GM23338 (cell line): ENCODE data around the gene ABCF2. TPM values are rescaled to one million over a fixed set of nuclear protein-coding genes. Genes with fewer than 3 reads are reported as not detected.

ENCODE experiments used
- ATAC-seq: fragments of 200-7000 bp; cut with Tn5 transposase; 3 replicates; pipeline ENCODE4 v1.9.1; 2020
- DNase-seq: peaks from one replicate; pipeline ENCODE4 v3.0.0-alpha.2; 2015; ENCODE audit warnings: low spot score
- H2AFZ ChIP-seq: fragments of 200-600 bp; sonication (generic); 2 replicates; pipeline ENCODE4 v1.8.0; 2016; ENCODE audit warnings: antibody characterized with exemption, mild to moderate bottlenecking, moderate library complexity
- H3F3A ChIP-seq: fragments of 200-600 bp; sonication (generic); replicated peaks from 2 replicates; pipeline ENCODE4 v1.8.0; 2017; ENCODE audit warnings: antibody characterized with exemption, mixed run types, low read depth
- H3K27ac ChIP-seq: fragments of 200-600 bp; sonication (generic); 2 replicates; pipeline ENCODE4 v1.6.1; 2016; ENCODE audit warnings: low read depth
- H3K27me3 ChIP-seq: fragments of 200-600 bp; sonication (generic); 2 replicates; pipeline ENCODE4 v1.8.0; 2016; ENCODE audit warnings: mild to moderate bottlenecking, mixed run types, moderate library complexity; ENCODE audit not compliant: insufficient read depth
- H3K36me3 ChIP-seq: fragments of 200-600 bp; sonication (generic); 2 replicates; pipeline ENCODE4 v1.8.0; 2016; ENCODE audit warnings: mild to moderate bottlenecking; ENCODE audit not compliant: insufficient read depth
- H3K4me1 ChIP-seq: fragments of 200-600 bp; sonication (generic); 2 replicates; pipeline ENCODE4 v1.8.0; 2016; ENCODE audit warnings: mild to moderate bottlenecking, moderate library complexity; ENCODE audit not compliant: insufficient read depth
- H3K4me2 ChIP-seq: fragments of 200-600 bp; sonication (generic); 2 replicates; pipeline ENCODE4 v1.7.1; 2017; ENCODE audit warnings: mixed run types
- H3K4me3 ChIP-seq: fragments of 200-600 bp; sonication (generic); 2 replicates; pipeline ENCODE4 v1.6.1; 2016; ENCODE audit warnings: mixed run types
- H3K79me2 ChIP-seq: fragments of 200-600 bp; sonication (generic); replicated peaks from 2 replicates; pipeline ENCODE4 v1.8.0; 2017; ENCODE audit warnings: mild to moderate bottlenecking; ENCODE audit not compliant: insufficient read depth
- H3K9me2 ChIP-seq: fragments of 200-600 bp; sonication (generic); 2 replicates; pipeline ENCODE4 v1.8.0; 2017; ENCODE audit not compliant: insufficient read depth
- H4K20me1 ChIP-seq: fragments of 200-600 bp; sonication (generic); replicated peaks from 2 replicates; pipeline ENCODE4 v1.8.0; 2017; ENCODE audit warnings: mild to moderate bottlenecking; ENCODE audit not compliant: insufficient read depth
- H3K27ac Mint-ChIP-seq: 2 replicates; pipeline ENCODE4 v1.8.0; 2020; ENCODE audit warnings: inconsistent platforms, mild to moderate bottlenecking, moderate library complexity, mixed read lengths
- H3K27me3 Mint-ChIP-seq: 3 replicates; pipeline ENCODE4 v1.8.0; 2022; ENCODE audit warnings: low read depth, mild to moderate bottlenecking, moderate library complexity, mixed read lengths, inconsistent platforms; ENCODE audit not compliant: insufficient read depth, poor library complexity
- H3K36me3 Mint-ChIP-seq: 3 replicates; pipeline ENCODE4 v1.8.0; 2021; ENCODE audit warnings: low read depth, mild to moderate bottlenecking, inconsistent platforms, moderate library complexity, mixed read lengths
- H3K4me1 Mint-ChIP-seq: 3 replicates; pipeline ENCODE4 v1.8.0; 2020; ENCODE audit warnings: mild to moderate bottlenecking, inconsistent platforms, mixed read lengths
- H3K4me3 Mint-ChIP-seq: 3 replicates; pipeline ENCODE4 v1.8.0; 2021; ENCODE audit warnings: moderate library complexity, mild to moderate bottlenecking, inconsistent platforms, mixed read lengths
- H3K9me3 Mint-ChIP-seq: 3 replicates; pipeline ENCODE4 v1.8.0; 2020; ENCODE audit warnings: moderate library complexity, mild to moderate bottlenecking, inconsistent platforms, mixed read lengths
- CTCF ChIP-seq, 2 experiments: fragments of 200-600 bp in 1 of 2; sonication (generic) in 1 of 2; conservative IDR thresholded peaks; 2 replicates each; pipeline versions ENCODE4 v1.5.1 to v1.6.1; 2016 to 2017; ENCODE audit warnings: antibody characterized with exemption in 2 of 2, low read depth in 2 of 2, mild to moderate bottlenecking in 2 of 2, moderate library complexity in 1 of 2
- EZH2 ChIP-seq: fragments of 200-600 bp; sonication (generic); IDR thresholded peaks from one replicate; pipeline ENCODE4 v1.8.0; 2017; ENCODE audit warnings: antibody characterized with exemption, mild to moderate bottlenecking, low read depth; ENCODE audit not compliant: unreplicated experiment
- JUNB ChIP-seq: IDR thresholded peaks from one replicate; pipeline ENCODE4 v1.6.1; 2016; ENCODE audit warnings: antibody characterized with exemption; ENCODE audit not compliant: unreplicated experiment
- NANOG ChIP-seq: IDR thresholded peaks from 2 replicates; pipeline ENCODE4 v1.6.1; 2016; ENCODE audit warnings: antibody characterized with exemption, borderline replicate concordance
- POLR2AphosphoS5 ChIP-seq: IDR thresholded peaks from 2 replicates; pipeline ENCODE4 v1.6.1; 2016; ENCODE audit warnings: antibody characterized with exemption, low read depth
- ZNF114 ChIP-seq: fragments of 250-450 bp; sonication (Bioruptor Pico); IDR thresholded peaks from 2 replicates; pipeline ENCODE4 v1.5.0; 2020; ENCODE audit warnings: mild to moderate bottlenecking, moderate library complexity
- ZNF331 ChIP-seq: fragments of 250-450 bp; sonication (Bioruptor Pico); IDR thresholded peaks from 2 replicates; pipeline ENCODE4 v1.5.0; 2020; ENCODE audit warnings: low read depth, mild to moderate bottlenecking, moderate library complexity
- polyA plus RNA-seq: library from polyadenylated mRNA; unstranded; fragments of >200 nt; fragmentation: Nextera tagmentation; extraction: Ambion mirVana; gene quantifications from 2 replicates; pipeline ENCODE4 v1.2.1, GENCODE V29; 2016
- total RNA-seq: library from RNA; depleted of rRNA; stranded (reverse); fragments of >200 nt; shearing (Covaris generic); gene quantifications from 2 replicates; pipeline ENCODE4 v1.2.3, GENCODE V29; 2014
- TF ChIP-seq, protein P1 (sequence below): IDR thresholded peaks from 2 replicates; pipeline ENCODE4 v1.6.1; 2016; ENCODE audit warnings: antibody characterized with exemption

The ABCF2 gene
- total and polyA plus RNA-seq, 2 experiments from 2014 or later, result 18.7 to 58.7 TPM

GRCh38 chr7:151251689-151252560, 24.9 kb upstream of the ABCF2 start:
- Histone ChIP-seq H3K4me1 (peaks cover 28% of the 10 kb centered on the region), H3K27me3 (peaks cover 69% of the 10 kb centered on the region), H2AFZ (peak overlapping the region; percentile 96)

GRCh38 chr7:151251328-151251688, 24.3 kb upstream of the ABCF2 start:
- Mint-ChIP-seq H3K4me1 (peaks cover 58% of the 10 kb centered on the region), H3K27me3 (peaks cover 77% of the 10 kb centered on the region), H3K9me3 (no peaks in the 10 kb centered on the region), H3K27ac (no peak overlapping the region), H3K4me3 (peak overlapping the region; percentile 69), H3K36me3 (no peaks in the 10 kb centered on the region; the same call in 2 of the 3 replicates)
- H3K9me2 ChIP-seq, result no peaks in the 10 kb centered on the region
- no peak for ATAC-seq
- H2AFZ ChIP-seq, result peak overlapping the region; percentile 96
- DNase-seq, result peak; percentile 51
- peak overlapping the region; percentile 94 for H3K4me3 ChIP-seq
- H3F3A ChIP-seq, result peaks cover 5% of the 10 kb centered on the region
- H3K27ac ChIP-seq, result no peak overlapping the region
- no peak for TF ChIP-seq JUNB
- TF ChIP-seq EZH2, result peak; percentile 59
- peak overlapping the region; percentile 90 for H3K4me2 ChIP-seq
- peaks cover 75% of the 10 kb centered on the region for H3K27me3 ChIP-seq
- H3K79me2 ChIP-seq, result no peaks in the 10 kb centered on the region
- H3K4me1 ChIP-seq, result peaks cover 33% of the 10 kb centered on the region
- no peaks in the 10 kb centered on the region for H3K36me3 ChIP-seq
- no peaks in the 10 kb centered on the region for H4K20me1 ChIP-seq

More at GRCh38 chr7:151251689-151252560, 24.9 kb upstream of the ABCF2 start:
- Mint-ChIP-seq H3K4me1 (peaks cover 57% of the 10 kb centered on the region), H3K27ac (no peak overlapping the region), H3K36me3 (no peaks in the 10 kb centered on the region; the same call in 2 of the 3 replicates), H3K9me3 (no peaks in the 10 kb centered on the region), H3K4me3 (peak overlapping the region; percentile 85), H3K27me3 (peaks cover 75% of the 10 kb centered on the region)
- Histone ChIP-seq H4K20me1 (no peaks in the 10 kb centered on the region), H3K4me3 (peak overlapping the region; percentile 94), H3K9me2 (no peaks in the 10 kb centered on the region), H3K4me2 (peak overlapping the region; percentile 94), H3K79me2 (no peaks in the 10 kb centered on the region), H3F3A (peaks cover 5% of the 10 kb centered on the region), H3K36me3 (no peaks in the 10 kb centered on the region), H3K27ac (no peak overlapping the region)
- ATAC-seq (peak; percentile 26), DNase-seq (peak; percentile 79)
- no peak for TF ChIP-seq ZNF331 (CRISPR knock-in tag)
- peak; percentile 32; the same call in 1 of the 2 replicates for TF ChIP-seq POLR2AphosphoS5

DNA sequence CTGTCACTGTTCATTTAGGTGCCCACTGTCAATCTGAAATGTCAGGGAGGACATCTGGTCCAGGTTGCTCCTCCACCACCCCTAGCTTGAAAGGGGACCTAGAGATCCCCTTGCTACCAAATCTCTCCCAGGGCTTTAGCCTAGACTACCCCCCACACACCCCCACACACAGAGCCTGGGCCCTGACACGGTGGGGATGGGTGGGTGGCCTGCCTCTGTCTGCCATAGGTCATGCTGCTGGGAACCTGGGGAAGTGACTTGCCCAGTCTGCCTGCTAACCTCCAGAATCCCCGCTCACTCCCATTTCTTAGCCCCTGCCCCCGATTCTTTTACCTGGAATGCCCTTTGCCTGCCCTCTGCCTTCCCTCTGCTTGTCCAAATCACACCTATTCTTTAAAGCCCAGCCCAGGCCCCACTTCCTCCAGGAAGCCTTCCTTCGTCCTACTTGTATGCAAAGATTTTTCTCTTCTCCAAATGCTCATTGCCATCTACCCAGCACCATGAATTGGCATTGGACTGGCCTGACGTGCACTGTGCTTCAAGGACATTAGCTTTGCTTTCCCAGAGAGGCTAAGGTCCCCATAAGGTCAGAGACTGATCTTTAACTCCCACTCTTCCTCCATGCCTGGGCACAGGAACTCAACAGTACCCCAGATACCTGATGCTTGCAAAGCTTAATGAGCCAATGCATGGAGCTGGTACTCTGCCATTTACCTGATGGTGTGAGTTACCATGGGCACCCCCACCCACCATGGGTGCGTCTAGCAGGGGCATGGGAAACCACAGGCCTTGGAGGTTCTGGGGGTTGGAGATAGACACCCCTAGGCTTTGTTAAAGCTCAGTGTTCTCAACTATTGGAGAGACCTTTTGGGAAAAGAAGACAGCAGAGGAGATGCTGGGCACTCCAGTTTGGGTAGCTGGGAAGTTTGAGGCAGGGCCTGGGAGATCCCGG, 23.5 kb upstream of the ABCF2 start:
- H3K4me1 ChIP-seq, result peaks cover 38% of the 10 kb centered on the region
- H3K4me1 Mint-ChIP-seq, result peaks cover 61% of the 10 kb centered on the region
- no peak overlapping the region for H3K27ac Mint-ChIP-seq
- TF ChIP-seq ZNF114 (no peak), NANOG (no peak), CTCF (conservative IDR thresholded peaks at IDR 0.05; ENCODE audit: low read depth in 2 of 2) (no peak), JUNB (no peak)
- TF ChIP-seq, protein P1, sequence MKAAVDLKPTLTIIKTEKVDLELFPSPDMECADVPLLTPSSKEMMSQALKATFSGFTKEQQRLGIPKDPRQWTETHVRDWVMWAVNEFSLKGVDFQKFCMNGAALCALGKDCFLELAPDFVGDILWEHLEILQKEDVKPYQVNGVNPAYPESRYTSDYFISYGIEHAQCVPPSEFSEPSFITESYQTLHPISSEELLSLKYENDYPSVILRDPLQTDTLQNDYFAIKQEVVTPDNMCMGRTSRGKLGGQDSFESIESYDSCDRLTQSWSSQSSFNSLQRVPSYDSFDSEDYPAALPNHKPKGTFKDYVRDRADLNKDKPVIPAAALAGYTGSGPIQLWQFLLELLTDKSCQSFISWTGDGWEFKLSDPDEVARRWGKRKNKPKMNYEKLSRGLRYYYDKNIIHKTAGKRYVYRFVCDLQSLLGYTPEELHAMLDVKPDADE, result no peak

More for the DNA sequence above, 23.5 kb upstream of the ABCF2 start:
- H3K4me3 Mint-ChIP-seq, result peak overlapping the region; percentile 69
- no peak overlapping the region for H2AFZ ChIP-seq
- ATAC-seq (no peak), DNase-seq (no peak)
- peaks cover 83% of the 10 kb centered on the region for H3K27me3 ChIP-seq
- H4K20me1 ChIP-seq, result no peaks in the 10 kb centered on the region
- H3K27ac ChIP-seq, result no peak overlapping the region
- peaks cover 10% of the 10 kb centered on the region for H3F3A ChIP-seq
- no peaks in the 10 kb centered on the region for H3K79me2 ChIP-seq
- no peaks in the 10 kb centered on the region; the same call in 2 of the 3 replicates for H3K36me3 Mint-ChIP-seq
- no peaks in the 10 kb centered on the region for H3K36me3 ChIP-seq
- peak overlapping the region; percentile 90 for H3K4me2 ChIP-seq
- peak overlapping the region; percentile 94 for H3K4me3 ChIP-seq
- H3K9me3 Mint-ChIP-seq, result no peaks in the 10 kb centered on the region; the same call in 2 of the 3 replicates
- peaks cover 81% of the 10 kb centered on the region for H3K27me3 Mint-ChIP-seq
- no peaks in the 10 kb centered on the region for H3K9me2 ChIP-seq
